NCI-H2081 (cell line): ENCODE measurements around the gene SPN.
"Not testable (repeated sequence)": the region's sequence is repeated elsewhere in the genome, so short reads cannot be mapped to it uniquely, and the experiment has no call there.

Experiments used
- DNase-seq, 2 experiments: peaks; one replicate each; lab custom pipeline; 2025; lab: John Stamatoyannopoulos, UW

The SPN gene

GRCh38 chr16:29702269-29702668 lies 39.2 kb downstream of the SPN start:
- DNase-seq = no peak

- DNase-seq = no peak
Observed at GRCh38 chr16:29705030-29705429, 42.0 kb downstream of the SPN start.

- DNase-seq = not testable (repeated sequence)
Observed at GRCh38 chr16:29707160-29707559, 44.1 kb downstream of the SPN start.

- no peak for DNase-seq
Observed at GRCh38 chr16:29708917-29709600, 46.0 kb downstream of the SPN start.

- DNase-seq = not testable (repeated sequence)
Observed at GRCh38 chr16:29709657-29710056, 46.6 kb downstream of the SPN start.

GRCh38 chr16:29710227-29711219 lies 47.5 kb downstream of the SPN start:
- peak in 1 of 2 experiments; percentile 8 for DNase-seq

- DNase-seq = no peak
Observed at GRCh38 chr16:29712809-29713208, 49.8 kb downstream of the SPN start.

GRCh38 chr16:29714396-29714795 lies 51.3 kb downstream of the SPN start:
- DNase-seq = no peak

GRCh38 chr16:29714972-29715371 lies 51.9 kb downstream of the SPN start:
- no peak for DNase-seq

- DNase-seq = no peak
Observed at GRCh38 chr16:29717113-29717512, 54.1 kb downstream of the SPN start.

- DNase-seq = no peak
Observed at GRCh38 chr16:29719063-29719462, 56.0 kb downstream of the SPN start.
